Gastrocnemius medialis (tissue), 4 donors: Measurements from ENCODE around the gene SPECC1.

Experiments
- POLR2A ChIP-seq, 2 donors: fragments of 450-650 bp; IDR thresholded peaks; one replicate each; pipeline ENCODE4 v1.6.1; 2017; ENCODE audit warnings: antibody characterized with exemption in 2 of 2, mild to moderate bottlenecking in 2 of 2, moderate library complexity in 2 of 2
- TF ChIP-seq, protein P1 (sequence below), 5 experiments: fragments of 450-650 bp in 3 of 5; fragments of 200-600 bp in 2 of 5; sonication (generic) in 2 of 5; IDR thresholded peaks in 4 of 5; conservative IDR thresholded peaks in 1 of 5; 1 replicate in 4 of 5; 2 replicates in 1 of 5; pipeline ENCODE4 v1.5.1; 2016 to 2019; ENCODE audit warnings: antibody characterized with exemption in 5 of 5, mild to moderate bottlenecking in 3 of 5, moderate library complexity in 3 of 5

DNA sequence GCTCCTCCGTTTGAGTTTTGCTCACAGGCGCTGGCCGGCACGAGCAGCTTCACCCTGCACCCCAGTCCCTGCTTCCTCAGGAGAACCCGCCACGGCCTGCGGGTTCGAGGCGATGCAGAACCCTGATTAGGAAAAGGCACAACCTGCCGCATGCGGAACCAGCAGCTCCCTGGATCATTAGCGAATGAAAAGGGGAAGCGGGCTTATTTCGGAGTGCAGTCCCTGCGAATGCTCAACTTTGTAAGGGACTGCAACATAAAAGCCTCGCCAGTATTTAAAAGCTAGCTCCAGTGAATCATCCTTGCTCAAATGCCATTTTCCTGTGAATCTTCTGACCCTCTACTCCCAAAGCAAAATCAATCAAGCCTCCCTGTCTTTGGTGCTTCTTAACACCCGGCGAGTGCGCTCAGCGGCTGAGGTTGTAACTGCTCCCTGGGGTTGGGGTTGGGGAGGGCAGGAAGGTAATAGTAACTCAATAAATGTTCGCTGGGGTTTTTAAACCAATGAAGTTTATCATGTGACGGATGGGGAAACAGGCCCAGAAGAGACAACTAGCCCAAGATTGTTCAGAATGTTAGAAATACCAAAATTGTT, 30.9 kb upstream of the SPECC1 start:
- TF ChIP-seq POLR2A (IDR thresholded peaks at IDR 0.05), result no peak
- TF ChIP-seq, protein P1, sequence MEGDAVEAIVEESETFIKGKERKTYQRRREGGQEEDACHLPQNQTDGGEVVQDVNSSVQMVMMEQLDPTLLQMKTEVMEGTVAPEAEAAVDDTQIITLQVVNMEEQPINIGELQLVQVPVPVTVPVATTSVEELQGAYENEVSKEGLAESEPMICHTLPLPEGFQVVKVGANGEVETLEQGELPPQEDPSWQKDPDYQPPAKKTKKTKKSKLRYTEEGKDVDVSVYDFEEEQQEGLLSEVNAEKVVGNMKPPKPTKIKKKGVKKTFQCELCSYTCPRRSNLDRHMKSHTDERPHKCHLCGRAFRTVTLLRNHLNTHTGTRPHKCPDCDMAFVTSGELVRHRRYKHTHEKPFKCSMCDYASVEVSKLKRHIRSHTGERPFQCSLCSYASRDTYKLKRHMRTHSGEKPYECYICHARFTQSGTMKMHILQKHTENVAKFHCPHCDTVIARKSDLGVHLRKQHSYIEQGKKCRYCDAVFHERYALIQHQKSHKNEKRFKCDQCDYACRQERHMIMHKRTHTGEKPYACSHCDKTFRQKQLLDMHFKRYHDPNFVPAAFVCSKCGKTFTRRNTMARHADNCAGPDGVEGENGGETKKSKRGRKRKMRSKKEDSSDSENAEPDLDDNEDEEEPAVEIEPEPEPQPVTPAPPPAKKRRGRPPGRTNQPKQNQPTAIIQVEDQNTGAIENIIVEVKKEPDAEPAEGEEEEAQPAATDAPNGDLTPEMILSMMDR (IDR thresholded peaks at IDR 0.05 in 4 of 5, conservative IDR thresholded peaks at IDR 0.05 in 1 of 5), result no peak
